Measurements from ENCODE around the gene ELF3.
"Not testable (repeated sequence)": the region's sequence is repeated elsewhere in the genome, so short reads cannot be mapped to it uniquely, and the experiment has no call there.

The ELF3 gene

GRCh38 chr1:202010180-202011015, at the start of gene ELF3:
Gene ELF3 (plus strand): TSS chr1:202010587. CDS start chr1:202011137, 550 bp downstream.
- Histone ChIP-seq H3K4me2 (ENCODE audit: low read length) (peak within 1 kb of the TSS; percentile 34), H3K36me3 (ENCODE audit: control insufficient read depth, low read length) (peaks cover 4% of the 10 kb centered on the region; the same call in 1 of the 2 replicates), H3K27me3 (ENCODE audit: control insufficient read depth, low read length) (no peaks in the 10 kb centered on the region), H3K79me2 (ENCODE audit: control insufficient read depth, low read length) (no peaks in the 10 kb centered on the region), H3K4me3 (ENCODE audit: low read length) (no peak within 1 kb of the TSS), H4K20me1 (ENCODE audit: control insufficient read depth, insufficient read depth, low read depth, low read length) (0 out of 2 replicates have a peak, but pooled peaks cover 3% of the 10 kb centered on the region), H3F3A (ENCODE audit: control insufficient read depth, insufficient read depth) (no peaks in the 10 kb centered on the region), H3K9me3 (ENCODE audit: control insufficient read depth, insufficient read depth, low read length) (no peaks in the 10 kb centered on the region), H3K4me1 (ENCODE audit: control insufficient read depth, low read length) (peaks cover 10% of the 10 kb centered on the region), H3K27ac (ENCODE audit: low read depth, low read length) (no peak within 1 kb of the TSS), H3K9me2 (replicated peaks; ENCODE audit: control insufficient read depth, low read length) (no peaks in the 10 kb centered on the region)
- no peak for TF ChIP-seq EZH2phosphoT487 (IDR thresholded peaks at IDR 0.05; ENCODE audit: borderline replicate concordance, low read length)
- no peak for TF ChIP-seq CTCF (IDR thresholded peaks at IDR 0.05; ENCODE audit: low read depth, low read length, poor library complexity, severe bottlenecking)

GRCh38 chr1:201962382-201962781, 48.0 kb upstream of the ELF3 start:
- H3K79me2 ChIP-seq (ENCODE audit: control insufficient read depth, low read length), result peaks cover 22% of the 10 kb centered on the region
- not testable (repeated sequence) for H4K20me1 ChIP-seq (ENCODE audit: control insufficient read depth, insufficient read depth, low read depth, low read length)

GRCh38 chr1:201964261-201964660, 46.1 kb upstream of the ELF3 start:
- H3K79me2 ChIP-seq (ENCODE audit: control insufficient read depth, low read length), result peaks cover 6% of the 10 kb centered on the region
- peaks cover 79% of the 10 kb centered on the region for H3K36me3 ChIP-seq (ENCODE audit: control insufficient read depth, low read length)
- peaks cover 9% of the 10 kb centered on the region; the same call in 1 of the 2 replicates for H3F3A ChIP-seq (ENCODE audit: control insufficient read depth, insufficient read depth)
- no peaks in the 10 kb centered on the region for H3K9me3 ChIP-seq (ENCODE audit: control insufficient read depth, insufficient read depth, low read length)
- TF ChIP-seq CTCF (IDR thresholded peaks at IDR 0.05; ENCODE audit: low read depth, low read length, poor library complexity, severe bottlenecking), result no peak
- TF ChIP-seq EZH2phosphoT487 (IDR thresholded peaks at IDR 0.05; ENCODE audit: borderline replicate concordance, low read length), result no peak
- H3K4me2 ChIP-seq (ENCODE audit: low read length), result no peak overlapping the region
- H3K4me3 ChIP-seq (ENCODE audit: low read length), result no peak overlapping the region
- H3K27ac ChIP-seq (ENCODE audit: low read depth, low read length), result no peak overlapping the region
- no peaks in the 10 kb centered on the region for H3K9me2 ChIP-seq (replicated peaks; ENCODE audit: control insufficient read depth, low read length)
- H4K20me1 ChIP-seq (ENCODE audit: control insufficient read depth, insufficient read depth, low read depth, low read length), result peaks cover 2% of the 10 kb centered on the region; the same call in 1 of the 2 replicates
- peaks cover 8% of the 10 kb centered on the region for H3K4me1 ChIP-seq (ENCODE audit: control insufficient read depth, low read length)
- no peaks in the 10 kb centered on the region for H3K27me3 ChIP-seq (ENCODE audit: control insufficient read depth, low read length)

More at GRCh38 chr1:201962382-201962781, 48.0 kb upstream of the ELF3 start:
- H3K4me3 ChIP-seq (ENCODE audit: low read length); H3K9me3 ChIP-seq (ENCODE audit: control insufficient read depth, insufficient read depth, low read length); H3K9me2 ChIP-seq (replicated peaks; ENCODE audit: control insufficient read depth, low read length); H3K4me2 ChIP-seq (ENCODE audit: low read length); H3K27ac ChIP-seq (ENCODE audit: low read depth, low read length); H3K4me1 ChIP-seq (ENCODE audit: control insufficient read depth, low read length); H3K27me3 ChIP-seq (ENCODE audit: control insufficient read depth, low read length); H3F3A ChIP-seq (ENCODE audit: control insufficient read depth, insufficient read depth): not testable (repeated sequence)
- H3K36me3 ChIP-seq (ENCODE audit: control insufficient read depth, low read length), result peaks cover 81% of the 10 kb centered on the region

- no peaks in the 10 kb centered on the region for H3K9me3 ChIP-seq (ENCODE audit: control insufficient read depth, insufficient read depth, low read length)
- H3K4me3 ChIP-seq (ENCODE audit: low read length), result no peak overlapping the region
- H3K4me2 ChIP-seq (ENCODE audit: low read length), result no peak overlapping the region
- peaks cover 86% of the 10 kb centered on the region for H3K36me3 ChIP-seq (ENCODE audit: control insufficient read depth, low read length)
- H3K27me3 ChIP-seq (ENCODE audit: control insufficient read depth, low read length), result no peaks in the 10 kb centered on the region
- peaks cover 19% of the 10 kb centered on the region for H3F3A ChIP-seq (ENCODE audit: control insufficient read depth, insufficient read depth)
- H3K4me1 ChIP-seq (ENCODE audit: control insufficient read depth, low read length), result peaks cover 8% of the 10 kb centered on the region
- TF ChIP-seq EZH2phosphoT487 (IDR thresholded peaks at IDR 0.05; ENCODE audit: borderline replicate concordance, low read length) (no peak), CTCF (IDR thresholded peaks at IDR 0.05; ENCODE audit: low read depth, low read length, poor library complexity, severe bottlenecking) (no peak)
- H3K79me2 ChIP-seq (ENCODE audit: control insufficient read depth, low read length), result peaks cover 6% of the 10 kb centered on the region
- H3K9me2 ChIP-seq (replicated peaks; ENCODE audit: control insufficient read depth, low read length), result no peaks in the 10 kb centered on the region
- peaks cover 5% of the 10 kb centered on the region; the same call in 1 of the 2 replicates for H4K20me1 ChIP-seq (ENCODE audit: control insufficient read depth, insufficient read depth, low read depth, low read length)
- H3K27ac ChIP-seq (ENCODE audit: low read depth, low read length), result no peak overlapping the region
Observed at GRCh38 chr1:201966171-201966570, 44.2 kb upstream of the ELF3 start.
